AG04450 (cell line): ENCODE data around the gene PWP1. TPM values are rescaled to one million over a fixed set of nuclear protein-coding genes. Genes with fewer than 3 reads are reported as not detected.

Experiments used
- polyA plus RNA-seq: library from polyadenylated mRNA; depleted of rRNA; stranded (reverse); fragments of >200 nt; gene quantifications from 2 replicates; pipeline ENCODE4 v1.2.3, GENCODE V29; 2011; rRNA removed

Gene PWP1
- polyA plus RNA-seq, 1 experiment = 115 TPM

Other genes with a start within 250 kb of the PWP1 start
- gene PRDM4, start 75.3 kb downstream of the PWP1 start, polyA plus RNA-seq = 27.9 and 30.5 TPM in 2 replicates
- gene ASCL4, start 88.9 kb downstream of the PWP1 start, polyA plus RNA-seq = not detected in 2 replicates